Thyroid gland (tissue), 4 donors: ENCODE data around the gene SPATA31C2.

Experiments used
- CTCF ChIP-seq, 6 experiments: fragments of 200-600 bp in 3 of 6; fragments of 450-650 bp in 3 of 6; sonication (generic) in 3 of 6; IDR thresholded peaks; one replicate each; pipeline ENCODE4 v1.5.1; 2016 to 2019; ENCODE audit warnings: antibody characterized with exemption in 6 of 6, mild to moderate bottlenecking in 2 of 6, inconsistent platforms in 1 of 6, moderate library complexity in 1 of 6
- POLR2A ChIP-seq, 2 donors: fragments of 450-650 bp; IDR thresholded peaks; one replicate each; pipeline ENCODE4 v1.6.1; 2017; ENCODE audit warnings: antibody characterized with exemption in 2 of 2, mild to moderate bottlenecking in 2 of 2, moderate library complexity in 1 of 2

GRCh38 chr9:88108779-88109178 is 29.5 kb downstream of the SPATA31C2 start:
- no peak for TF ChIP-seq POLR2A (IDR thresholded peaks at IDR 0.05)
- no peak for TF ChIP-seq CTCF (IDR thresholded peaks at IDR 0.05)
